Left lung (tissue), 10 donors: ENCODE measurements around the gene GRIA4. TPM values are rescaled to one million over a fixed set of nuclear protein-coding genes. Genes with fewer than 3 reads are reported as not detected.

ENCODE experiments used
- ATAC-seq: fragments of 200-7000 bp; cut with Tn5 transposase; one replicate; pipeline ENCODE4 v1.9.1; 2020; ENCODE audit warnings: moderate library complexity
- DNase-seq, 4 donors: peaks; one replicate each; pipeline ENCODE4 v3.0.0-alpha.2; 2013 to 2020
- H3K27ac ChIP-seq, 2 donors: fragments of 200-600 bp; sonication (generic) in 1 of 2; one replicate each; pipeline versions ENCODE4 v1.5.0 to v1.8.0; 2020 to 2021
- H3K27me3 ChIP-seq, 2 donors: fragments of 200-600 bp; sonication (generic) in 1 of 2; one replicate each; pipeline versions ENCODE4 v1.5.0 to v1.8.0; 2020 to 2021
- H3K36me3 ChIP-seq, 2 donors: fragments of 200-600 bp; sonication (generic) in 1 of 2; one replicate each; pipeline versions ENCODE4 v1.5.0 to v1.8.0; 2020 to 2021
- H3K4me1 ChIP-seq, 2 donors: fragments of 200-600 bp; one replicate each; pipeline ENCODE4 v1.8.0; 2021
- H3K4me3 ChIP-seq, 2 donors: fragments of 200-600 bp; sonication (generic) in 1 of 2; one replicate each; pipeline versions ENCODE4 v1.5.0 to v1.8.0; 2020 to 2021; ENCODE audit warnings: mild to moderate bottlenecking in 1 of 2
- H3K9me3 ChIP-seq, 2 donors: fragments of 200-600 bp; sonication (generic) in 1 of 2; one replicate each; pipeline versions ENCODE4 v1.5.0 to v1.8.0; 2020 to 2021
- CTCF ChIP-seq, 2 donors: fragments of 200-600 bp; sonication (generic) in 1 of 2; IDR thresholded peaks; one replicate each; pipeline versions ENCODE4 v1.5.0 to v1.8.0; 2021; ENCODE audit warnings: antibody characterized with exemption in 2 of 2
- intact Hi-C, 2 donors: fragments of 100-400 bp; cut with DNase I; formaldehyde crosslinking; loops; one replicate each; pipeline versions ENCODE4 v1.11.2 to v1.14.2; 2022
- polyA plus RNA-seq, 6 donors: library from polyadenylated mRNA; unstranded; fragments of 120-200 nt; gene quantifications; one replicate each; pipeline ENCODE4 v1.2.1, GENCODE V29; 2013; ENCODE audit not compliant: insufficient read length in 6 of 6
- total RNA-seq, 2 donors: library from RNA; stranded (reverse); fragmentation: NEBNext Ultra II Directional; extraction: Animal tissue kit (Norgen Biotek cat#: 25700); gene quantifications; one replicate each; pipeline ENCODE4 v1.2.1, GENCODE V29; 2021
- donor health status: DM: no; HTN: yes; CAD: no.
- donor health status: DM: no; HTN: no; CAD: no.

GRIA4 gene
- total and polyA plus RNA-seq, 8 donors: 0.27 to 0.98 (median 0.63) TPM; not detected in 2

GRCh38 chr11:105900515-105901035 is 290.7 kb downstream of the GRIA4 start:
- DNase-seq (peak in 1 of 4 donors; percentile 31), ATAC-seq (no peak)
- no peak overlapping the region for H3K4me3 ChIP-seq
- no peaks in the 10 kb centered on the region for H3K27me3 ChIP-seq
- no peak overlapping the region for H3K27ac ChIP-seq
- intact Hi-C loops: no loop called here
- peaks cover 0 to 3% of the 10 kb centered on the region in 2 donors for H3K9me3 ChIP-seq
- TF ChIP-seq CTCF (IDR thresholded peaks at IDR 0.05): no peak
- H3K36me3 ChIP-seq: no peaks in the 10 kb centered on the region
- no peaks in the 10 kb centered on the region for H3K4me1 ChIP-seq

- Histone ChIP-seq H3K36me3 (no peaks in the 10 kb centered on the region), H3K9me3 (no peaks in the 10 kb centered on the region), H3K4me3 (no peak overlapping the region), H3K27ac (no peak overlapping the region), H3K4me1 (no peaks in the 10 kb centered on the region), H3K27me3 (no peaks in the 10 kb centered on the region)
- intact Hi-C loops: no loop called here
- no peak for DNase-seq
- no peak for TF ChIP-seq CTCF (IDR thresholded peaks at IDR 0.05)
- ATAC-seq: no peak
Measured at GRCh38 chr11:105903113-105903512, 293.2 kb downstream of the GRIA4 start.

- ATAC-seq: no peak
- Histone ChIP-seq H3K27me3 (no peaks in the 10 kb centered on the region), H3K36me3 (no peaks in the 10 kb centered on the region), H3K4me3 (no peak overlapping the region), H3K4me1 (no peaks in the 10 kb centered on the region), H3K9me3 (no peaks in the 10 kb centered on the region), H3K27ac (no peak overlapping the region)
- no peak for TF ChIP-seq CTCF (IDR thresholded peaks at IDR 0.05)
- intact Hi-C loops: no loop called here
- DNase-seq: peak in 1 of 4 donors; percentile 29
Measured at GRCh38 chr11:105906517-105906916, 296.6 kb downstream of the GRIA4 start.

GRCh38 chr11:105907319-105907718 is 297.4 kb downstream of the GRIA4 start:
- Histone ChIP-seq H3K27me3 (no peaks in the 10 kb centered on the region), H3K27ac (no peak overlapping the region), H3K36me3 (no peaks in the 10 kb centered on the region), H3K9me3 (no peaks in the 10 kb centered on the region), H3K4me1 (no peaks in the 10 kb centered on the region), H3K4me3 (no peak overlapping the region)
- no peak for TF ChIP-seq CTCF (IDR thresholded peaks at IDR 0.05)
- intact Hi-C loops: no loop called here
- ATAC-seq (no peak), DNase-seq (no peak)

- intact Hi-C loops: no loop called here
- DNase-seq (no peak), ATAC-seq (peak; percentile 89)
- TF ChIP-seq CTCF (IDR thresholded peaks at IDR 0.05): no peak
- Histone ChIP-seq H3K27ac (no peak overlapping the region), H3K36me3 (no peaks in the 10 kb centered on the region), H3K9me3 (no peaks in the 10 kb centered on the region), H3K4me1 (no peaks in the 10 kb centered on the region), H3K4me3 (no peak overlapping the region), H3K27me3 (no peaks in the 10 kb centered on the region)
Measured at GRCh38 chr11:105910095-105910715, 300.3 kb downstream of the GRIA4 start.
